H1 (cell line): Measurements from ENCODE around the gene UBE2I. TPM values are rescaled to one million over a fixed set of nuclear protein-coding genes. Genes with fewer than 3 reads are reported as not detected.
A peak's percentile ranks its signal among the peaks of the same experiment; 100 is the strongest.

Source experiments
- CBX5 ChIP-seq: fragments of 300-800, 300-1000 bp; sonication (generic); IDR thresholded peaks from 2 replicates; pipeline ENCODE4 v1.7.1; 2016; ENCODE audit warnings: antibody characterized with exemption, low read length, low read depth
- CREB1 ChIP-seq: IDR thresholded peaks from 2 replicates; pipeline ENCODE4 v1.6.1; 2012; ENCODE audit warnings: inconsistent platforms
- HDAC2 ChIP-seq, 2 experiments: fragments of 300-600 bp in 1 of 2; sonication (generic) in 1 of 2; IDR thresholded peaks; 2 replicates each; pipeline ENCODE4 v1.6.1; 2011 to 2012; ENCODE audit warnings: low read depth in 2 of 2, low read length in 2 of 2, mild to moderate bottlenecking in 2 of 2, moderate library complexity in 2 of 2, borderline replicate concordance in 1 of 2, inconsistent platforms in 1 of 2
- KDM1A ChIP-seq: fragments of 200-600, 300-600 bp; sonication (generic); IDR thresholded peaks from 2 replicates; pipeline ENCODE4 v1.7.1; 2016; ENCODE audit warnings: mild to moderate bottlenecking, low read length, borderline replicate concordance
- NANOG ChIP-seq: IDR thresholded peaks from 2 replicates; pipeline ENCODE4 v1.6.1; 2011; ENCODE audit warnings: low read length, low read depth, mild to moderate bottlenecking, inconsistent platforms; ENCODE audit not compliant: insufficient read depth, poor library complexity, severe bottlenecking
- RFX5 ChIP-seq: IDR thresholded peaks from 2 replicates; pipeline ENCODE4 v1.6.1; 2011; ENCODE audit warnings: low read depth, low read length, improper control_type of control experiment, borderline replicate concordance
- polyA plus RNA-seq, 7 experiments: library from polyadenylated mRNA; depleted of rRNA in 3 of 7; stranded (reverse) in 5 of 7; unstranded in 2 of 7; fragments of >200 nt in 5 of 7; fragments of 200-250 nt in 2 of 7; gene quantifications; 1 replicate in 5 of 7; 2 replicates in 1 of 7; 4 replicates in 1 of 7; pipeline versions ENCODE4 v1.2.1 to v1.2.3, GENCODE V29; 2011 to 2013; ENCODE audit warnings: missing spikeins in 2 of 7, mixed read lengths in 2 of 7
- total RNA-seq: library from RNA; stranded (reverse); fragmentation: NEBNext Ultra II Directional; extraction: Animal tissue kit (Norgen Biotek cat#: 25700); gene quantifications from 2 replicates; pipeline ENCODE4 v1.2.1, GENCODE V29; 2021
- TF ChIP-seq, protein P1 (sequence below), 3 experiments: IDR thresholded peaks; 1 replicate in 2 of 3; 2 replicates in 1 of 3; pipeline versions ENCODE4 v1.5.1 to v1.6.1; 2011; ENCODE audit warnings: low read length in 3 of 3, mild to moderate bottlenecking in 3 of 3, inconsistent platforms in 2 of 3, low read depth in 1 of 3, moderate library complexity in 1 of 3; ENCODE audit not compliant: insufficient read depth in 1 of 3; ENCODE audit errors: control extremely low read depth in 1 of 3

Gene UBE2I
- total and polyA plus RNA-seq, 2 of the 8 experiments (the other 6 are each of a cell fraction or from before 2014, with no cell fraction given): 148 to 268 TPM

DNA sequence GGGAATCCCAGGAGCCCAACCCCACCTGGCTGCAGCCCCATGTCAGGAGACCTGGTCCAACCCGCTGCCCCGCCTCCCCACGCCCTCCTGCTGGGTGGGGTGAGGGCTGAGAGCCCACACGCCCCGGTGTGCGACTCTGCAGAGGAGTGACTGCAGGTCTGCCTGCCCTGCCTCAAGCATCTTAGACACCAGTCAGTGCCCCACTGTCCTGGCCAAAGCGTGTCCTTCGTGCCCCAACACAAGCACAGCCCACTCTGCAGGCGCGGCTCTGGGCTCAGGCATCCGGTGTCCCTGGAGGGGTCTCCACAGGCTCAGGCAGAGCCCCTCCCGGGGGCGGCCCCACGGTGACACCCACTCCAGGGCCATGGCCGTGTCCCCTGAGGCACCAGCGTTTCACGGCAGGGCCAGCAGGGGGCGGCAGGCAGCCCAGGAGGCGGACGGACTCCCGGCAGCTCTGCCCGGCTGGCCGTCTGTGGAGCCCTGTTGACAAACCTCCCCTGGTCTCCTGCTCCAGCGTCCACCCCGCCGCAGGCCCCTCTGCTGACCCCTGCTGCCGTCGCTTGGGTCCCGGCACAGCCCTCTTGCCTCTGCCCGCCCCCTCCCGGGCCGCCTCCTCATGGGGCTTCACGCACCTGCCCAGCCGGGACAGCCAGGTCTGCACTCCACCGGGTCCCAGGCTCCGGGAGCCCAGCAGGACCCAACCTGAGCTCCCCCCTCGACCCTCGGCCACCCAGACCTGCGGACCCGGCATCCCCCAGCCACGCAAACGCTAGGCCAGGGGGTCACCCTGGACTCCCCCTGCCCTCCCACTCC, 8.6 kb upstream of the UBE2I start (continued):
- TF ChIP-seq, protein P1, sequence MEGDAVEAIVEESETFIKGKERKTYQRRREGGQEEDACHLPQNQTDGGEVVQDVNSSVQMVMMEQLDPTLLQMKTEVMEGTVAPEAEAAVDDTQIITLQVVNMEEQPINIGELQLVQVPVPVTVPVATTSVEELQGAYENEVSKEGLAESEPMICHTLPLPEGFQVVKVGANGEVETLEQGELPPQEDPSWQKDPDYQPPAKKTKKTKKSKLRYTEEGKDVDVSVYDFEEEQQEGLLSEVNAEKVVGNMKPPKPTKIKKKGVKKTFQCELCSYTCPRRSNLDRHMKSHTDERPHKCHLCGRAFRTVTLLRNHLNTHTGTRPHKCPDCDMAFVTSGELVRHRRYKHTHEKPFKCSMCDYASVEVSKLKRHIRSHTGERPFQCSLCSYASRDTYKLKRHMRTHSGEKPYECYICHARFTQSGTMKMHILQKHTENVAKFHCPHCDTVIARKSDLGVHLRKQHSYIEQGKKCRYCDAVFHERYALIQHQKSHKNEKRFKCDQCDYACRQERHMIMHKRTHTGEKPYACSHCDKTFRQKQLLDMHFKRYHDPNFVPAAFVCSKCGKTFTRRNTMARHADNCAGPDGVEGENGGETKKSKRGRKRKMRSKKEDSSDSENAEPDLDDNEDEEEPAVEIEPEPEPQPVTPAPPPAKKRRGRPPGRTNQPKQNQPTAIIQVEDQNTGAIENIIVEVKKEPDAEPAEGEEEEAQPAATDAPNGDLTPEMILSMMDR (IDR thresholded peaks at IDR 0.05; ENCODE audit: control extremely low read depth in 1 of 3, insufficient read depth in 1 of 3, low read depth in 1 of 3, low read length in 3 of 3): peak; percentile 69 to 98 (median 87)
- TF ChIP-seq CBX5 (no peak), CREB1 (no peak; the same call in 1 of the 2 replicates), KDM1A (no peak), RFX5 (no peak), HDAC2 (IDR thresholded peaks at IDR 0.05; ENCODE audit: borderline replicate concordance in 1 of 2, low read depth in 2 of 2, low read length in 2 of 2) (no peak), NANOG (no peak)
